Measurements from ENCODE around the gene ZNF337. TPM values are rescaled to one million over a fixed set of nuclear protein-coding genes. Genes with fewer than 3 reads are reported as not detected.
A peak's percentile ranks its signal among the peaks of the same experiment; 100 is the strongest.
"Not testable (repeated sequence)": the region's sequence is repeated elsewhere in the genome, so short reads cannot be mapped to it uniquely, and the experiment has no call there.

ZNF337 gene
- total RNA-seq, 1 donor from 2014 or later, result 8.3 TPM

DNA sequence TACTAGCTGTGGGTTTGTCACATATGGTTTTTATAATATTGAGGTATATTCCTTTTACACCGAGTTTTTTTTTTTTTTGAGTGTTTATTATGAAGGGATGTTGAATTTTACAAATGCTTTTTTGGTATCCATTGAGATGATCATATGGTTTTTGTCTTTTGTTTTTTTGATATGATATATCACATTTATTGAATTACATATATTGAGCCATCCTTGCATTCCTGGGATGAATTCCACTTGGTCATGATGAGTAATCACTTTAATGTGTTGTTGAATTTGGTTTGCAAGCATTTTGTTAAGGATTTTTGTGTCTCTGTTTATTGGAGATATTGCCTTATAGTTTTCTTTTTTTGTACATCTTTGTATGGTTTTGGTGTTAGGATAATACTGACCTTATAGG, 3.3 kb upstream of the ZNF337 start:
- ATAC-seq (no peak), DNase-seq (no peak)
- intact Hi-C loops (cut with micrococcal nuclease), result no loop called here

DNA sequence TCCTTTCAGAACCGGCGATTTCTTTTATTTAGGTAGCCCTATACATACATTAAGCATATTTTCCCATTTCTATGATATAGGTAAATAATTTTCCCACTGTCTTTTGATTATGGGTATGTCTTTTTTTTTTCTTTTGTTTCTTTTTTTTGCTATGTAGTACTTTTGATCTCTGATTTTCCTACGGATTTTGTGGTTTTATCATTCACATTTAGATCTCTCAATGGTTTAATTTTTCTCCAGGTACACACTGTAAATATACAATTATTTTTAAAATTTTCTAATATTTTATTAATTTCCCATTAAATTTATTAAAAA, 436 bp upstream of the ZNF337 start:
- intact Hi-C loops (cut with micrococcal nuclease), result no loop called here
- ATAC-seq (no peak), DNase-seq (no peak)

DNA sequence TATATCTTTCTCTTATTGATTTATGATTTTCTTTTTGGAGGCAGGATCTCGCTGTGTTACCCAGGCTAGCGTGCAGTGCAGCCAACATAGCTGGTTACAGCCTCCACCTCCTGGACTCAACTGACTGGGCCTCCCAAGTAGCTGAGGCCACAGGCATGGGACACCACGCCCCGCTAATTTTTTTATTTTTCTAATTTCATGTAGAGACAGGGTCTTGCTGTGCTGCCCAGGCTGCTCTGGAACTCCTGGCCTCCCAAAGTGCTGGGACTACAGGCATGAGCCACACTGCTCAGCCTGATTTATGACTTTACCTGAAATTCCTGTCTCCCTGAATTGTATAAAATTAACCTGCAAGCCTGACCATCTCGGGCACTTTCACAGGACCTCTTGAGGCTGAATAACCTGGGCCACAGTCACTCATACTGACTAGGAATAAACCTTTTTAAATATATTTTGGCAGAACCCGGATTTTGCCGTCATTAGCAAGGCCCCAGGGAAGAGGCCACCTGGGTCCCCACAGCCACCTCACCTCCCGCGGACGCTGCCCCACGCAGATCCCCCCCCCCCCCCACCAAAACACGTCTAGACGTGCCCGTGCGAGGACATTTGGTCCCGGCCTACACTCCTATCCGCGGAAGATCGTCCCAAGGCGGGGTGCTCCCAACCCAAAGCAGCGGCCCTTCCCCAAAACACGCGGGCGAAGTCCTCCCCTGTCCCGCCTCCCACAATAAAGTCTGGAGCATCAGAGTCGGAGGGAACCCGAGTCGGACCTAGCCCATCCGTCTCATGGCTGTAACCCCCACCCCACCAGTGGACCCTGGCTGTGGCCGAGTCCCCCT, 902 bp downstream of the ZNF337 start:
- intact Hi-C loops (cut with micrococcal nuclease), result no loop called here
- no peak for DNase-seq
- peak; percentile 18 for ATAC-seq

DNA sequence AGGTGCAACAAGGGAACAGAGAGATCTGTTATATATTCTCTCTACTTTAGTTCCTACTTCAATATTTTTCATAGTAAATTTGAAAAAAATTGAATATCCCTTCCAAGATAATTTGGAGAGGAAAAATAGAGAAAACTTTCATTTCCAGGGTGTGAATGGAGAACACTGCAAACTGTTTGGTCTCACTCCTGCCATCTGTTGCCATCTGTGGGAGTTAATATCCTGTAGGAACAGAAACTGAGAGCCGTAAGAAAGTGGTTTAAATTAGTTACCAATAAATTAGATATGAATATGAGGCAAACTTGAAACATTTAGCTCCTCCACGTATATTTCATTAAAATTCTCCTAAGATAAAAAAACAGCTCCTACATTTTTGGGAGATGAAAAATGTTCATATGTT, 4.2 kb downstream of the ZNF337 start:
- no peak for DNase-seq
- ATAC-seq, result no peak
- intact Hi-C loops (cut with micrococcal nuclease), result no loop called here

DNA sequence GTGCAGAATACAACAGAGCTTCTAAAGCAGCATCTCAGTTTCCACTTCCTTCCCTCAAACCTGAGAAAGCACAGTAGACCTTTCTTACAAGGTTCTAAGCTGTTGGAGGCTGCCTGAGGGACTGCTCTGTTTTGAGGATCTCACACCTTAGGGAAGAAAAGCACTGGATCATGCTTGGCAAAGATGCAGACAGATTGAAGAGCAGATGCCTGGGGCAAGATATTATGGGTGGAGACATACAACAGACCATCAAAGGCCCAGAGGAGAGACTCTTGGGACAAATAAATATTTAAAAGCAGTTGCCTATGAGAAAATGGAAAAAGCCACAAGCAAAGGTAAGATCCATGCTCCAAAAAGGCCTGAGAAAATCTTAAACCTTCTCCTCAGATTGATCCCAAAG, 6.2 kb downstream of the ZNF337 start:
- no peak for DNase-seq
- no peak for ATAC-seq
- intact Hi-C loops (cut with micrococcal nuclease), result no loop called here

DNA sequence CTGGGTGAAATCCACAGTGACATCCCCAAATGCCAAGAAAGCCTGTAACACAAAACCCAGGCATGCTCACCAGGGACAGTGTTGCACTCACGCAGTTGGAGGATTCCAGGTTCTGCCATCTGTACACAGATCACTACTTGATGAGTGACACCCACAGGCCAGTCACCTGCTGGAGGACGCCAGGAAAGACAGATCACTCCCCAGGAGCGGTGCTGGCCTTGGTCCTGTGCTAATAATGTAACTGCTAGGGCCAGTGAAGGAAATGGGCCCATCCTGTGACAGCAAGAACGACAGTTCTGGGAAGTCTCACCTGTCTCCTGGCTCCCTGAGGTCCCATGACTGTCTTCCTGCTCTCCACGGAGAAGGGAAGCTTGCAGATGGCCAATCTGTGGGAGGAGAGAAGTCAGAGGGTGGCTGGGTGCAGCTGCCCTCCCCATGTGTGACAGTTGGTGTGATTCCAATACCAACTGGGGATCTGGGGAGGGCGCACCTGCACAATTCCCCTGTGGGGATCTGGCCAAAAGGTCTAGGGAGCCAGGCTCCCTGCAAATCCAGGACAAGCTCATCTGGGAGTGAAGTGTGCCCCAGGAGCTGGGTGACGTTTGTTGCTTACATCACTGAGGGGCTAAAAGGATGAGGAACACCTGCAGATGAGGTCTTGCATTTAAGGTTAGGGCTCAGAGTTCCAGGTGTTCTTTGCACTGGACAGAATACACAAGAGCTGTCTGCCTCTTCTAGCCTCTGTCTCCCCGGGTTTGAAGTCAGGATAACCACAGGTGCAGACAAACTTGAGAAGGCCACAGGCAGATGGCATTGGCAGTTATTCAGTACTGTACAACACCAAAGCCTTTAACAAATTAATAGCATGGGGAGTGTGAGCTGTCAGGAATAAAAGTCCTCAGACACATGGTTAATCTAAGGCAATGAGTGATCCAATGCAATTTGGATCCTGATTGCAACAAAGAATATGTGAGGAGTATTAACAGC, 10.3 kb downstream of the ZNF337 start:
- no peak for DNase-seq
- intact Hi-C loops (cut with micrococcal nuclease), result no loop called here
- no peak for ATAC-seq

DNA sequence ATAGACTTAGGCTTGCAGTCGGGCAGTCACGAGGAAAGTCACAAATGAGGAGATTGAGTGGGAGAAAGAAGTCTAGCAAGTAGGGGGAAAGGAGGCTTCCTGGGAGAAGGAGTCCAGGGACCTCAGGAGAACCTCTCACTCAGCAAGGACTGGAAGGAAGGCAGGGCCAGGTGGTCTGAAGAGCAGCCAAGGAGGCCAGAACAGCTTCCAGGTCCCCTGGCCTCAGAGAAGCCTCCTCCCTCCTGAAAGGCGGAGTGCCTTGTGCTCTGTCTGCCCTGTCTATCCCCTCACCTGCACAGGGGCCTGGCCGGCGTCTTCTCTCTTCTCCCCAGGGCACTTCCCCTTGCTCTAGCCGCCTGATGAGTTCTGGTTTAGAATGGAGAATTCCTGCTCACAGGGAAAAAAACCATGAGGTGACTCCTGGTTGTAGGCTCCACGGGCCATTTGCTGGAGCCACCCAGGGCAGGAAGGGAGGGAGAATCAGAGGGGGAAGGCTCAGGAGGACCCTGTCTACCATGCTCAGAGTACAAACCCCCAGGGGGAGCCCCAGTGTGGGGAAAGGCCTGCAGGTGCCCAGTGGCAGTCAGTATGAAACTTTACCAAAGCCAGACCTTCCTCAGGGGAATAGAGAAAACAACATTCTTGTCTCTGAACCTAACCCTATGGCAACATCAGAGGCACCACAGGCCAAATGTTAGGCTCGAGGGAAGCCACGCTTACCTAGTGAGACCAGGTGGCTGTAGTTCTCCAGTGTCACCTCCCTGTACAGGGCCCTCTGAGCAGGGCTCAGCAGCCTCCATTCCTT, 11.2 kb downstream of the ZNF337 start:
- intact Hi-C loops (cut with micrococcal nuclease), result no loop called here
- ATAC-seq, result no peak
- DNase-seq, result no peak

DNA sequence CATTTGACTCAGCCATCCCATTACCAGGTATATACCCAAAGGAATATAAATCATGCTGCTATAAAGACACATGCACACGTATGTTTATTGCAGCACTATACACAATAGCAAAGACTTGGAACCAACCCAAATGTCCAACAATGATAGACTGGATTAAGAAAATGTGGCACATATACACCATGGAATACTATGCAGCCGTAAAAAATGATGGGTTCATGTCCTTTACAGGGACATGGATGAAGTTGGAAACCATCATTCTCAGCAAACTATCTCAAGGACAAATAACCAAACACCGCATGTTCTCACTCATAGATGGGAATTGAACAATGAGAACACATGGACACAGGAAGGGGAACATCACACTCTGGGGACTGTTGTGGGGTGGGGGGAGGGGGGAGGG, 12.8 kb downstream of the ZNF337 start:
- DNase-seq; intact Hi-C loops (cut with micrococcal nuclease); ATAC-seq: not testable (repeated sequence)

DNA sequence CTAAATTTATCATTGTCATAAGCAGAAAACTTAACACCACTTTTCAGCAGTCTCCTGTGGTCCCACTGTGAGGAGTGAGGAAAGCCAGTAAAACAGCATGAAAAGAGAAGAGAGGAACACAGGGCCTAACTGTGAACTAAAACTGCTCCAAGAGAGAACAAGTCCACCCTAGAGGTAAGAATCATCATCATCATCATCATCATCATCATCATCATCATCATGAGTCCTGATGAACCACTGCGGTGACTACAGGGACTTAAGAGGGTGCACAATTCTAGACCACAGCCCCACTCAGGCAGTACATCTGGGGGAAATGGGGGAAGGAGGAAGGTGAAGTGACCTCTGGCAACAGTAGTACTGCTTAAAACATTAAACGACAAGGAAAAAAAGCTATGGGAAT, 13.6 kb downstream of the ZNF337 start:
- intact Hi-C loops (cut with micrococcal nuclease), result no loop called here
- ATAC-seq, result no peak
- DNase-seq, result no peak

DNA sequence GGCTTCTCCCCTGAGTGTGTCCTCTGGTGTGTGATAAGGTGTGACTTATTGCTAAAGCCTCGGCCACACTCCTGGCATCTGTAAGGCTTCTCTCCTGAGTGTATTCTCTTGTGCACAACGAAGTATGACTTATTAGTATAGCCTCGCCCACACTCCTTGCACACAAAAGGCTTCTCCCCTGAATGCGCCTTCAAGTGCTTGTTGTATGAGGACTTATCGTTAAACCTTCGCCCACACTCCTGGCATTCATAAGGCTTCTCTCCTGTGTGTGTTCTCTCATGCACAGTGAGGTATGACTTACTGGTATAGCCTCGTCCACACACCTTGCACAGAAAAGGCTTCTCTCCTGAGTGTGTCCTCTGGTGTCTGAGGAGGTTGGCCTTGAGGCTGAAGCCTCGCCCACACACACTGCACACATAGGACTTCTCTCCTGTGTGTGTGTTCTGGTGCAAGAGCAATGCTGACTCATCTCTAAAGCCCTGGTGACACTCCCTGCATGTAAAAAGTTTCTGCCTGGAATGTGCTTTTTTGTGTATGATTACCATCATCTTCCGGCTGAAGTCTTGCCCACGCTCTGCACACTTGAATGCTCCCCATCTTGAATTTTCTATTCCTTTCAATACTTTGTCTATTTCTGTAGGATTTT, 20.4 kb downstream of the ZNF337 start:
- intact Hi-C loops (cut with micrococcal nuclease), result no loop called here
- no peak for ATAC-seq

DNA sequence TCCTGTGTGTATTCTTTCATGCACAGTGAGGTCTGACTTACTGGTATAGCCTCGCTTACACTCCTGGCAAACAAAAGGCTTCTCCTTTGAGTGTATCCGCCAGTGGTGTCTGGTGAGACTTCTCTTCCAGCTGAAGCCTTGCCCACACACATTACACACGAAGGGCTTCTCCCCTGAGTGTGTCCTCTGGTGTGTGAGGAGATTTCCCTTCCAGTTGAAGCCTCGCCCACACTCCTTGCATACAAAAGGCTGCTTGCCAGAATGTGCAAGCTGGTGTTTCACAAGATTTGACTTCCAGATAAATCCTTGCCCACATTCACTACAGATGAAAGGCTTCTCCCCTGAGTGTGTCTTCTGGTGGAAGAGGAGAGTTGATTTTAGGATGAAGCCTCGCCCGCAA, 21.5 kb downstream of the ZNF337 start:
- DNase-seq (no peak), ATAC-seq (no peak)
- intact Hi-C loops (cut with micrococcal nuclease), result no loop called here

More for the DNA sequence above, 20.4 kb downstream of the ZNF337 start:
- DNase-seq, result no peak

DNA sequence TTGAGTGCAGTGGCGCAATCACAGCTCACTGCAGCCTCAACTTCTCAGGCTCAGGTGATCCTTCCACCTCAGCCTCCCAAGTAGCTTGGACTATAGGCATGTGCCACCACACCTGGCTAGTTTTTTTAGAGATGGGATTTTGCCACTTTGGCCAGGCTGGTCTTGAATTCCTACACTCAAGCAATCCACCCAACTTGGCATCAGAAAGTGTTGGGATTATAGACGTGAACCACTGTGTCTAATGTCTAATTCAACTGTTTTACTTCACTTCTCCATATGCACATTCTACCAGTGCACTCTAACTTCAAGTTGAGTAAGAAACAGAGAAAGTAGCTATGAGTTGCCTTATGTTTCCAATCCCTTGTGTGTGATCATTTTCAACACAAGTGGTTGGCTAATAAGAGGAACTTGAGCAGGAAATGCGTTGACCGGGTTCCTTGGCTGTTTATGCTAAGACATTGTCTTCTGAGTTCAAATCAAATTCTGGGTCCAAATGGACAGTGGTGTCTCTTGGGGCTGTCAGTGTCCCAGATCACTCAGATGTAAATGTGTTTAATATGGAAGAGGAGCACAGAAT, 23.9 kb downstream of the ZNF337 start:
- intact Hi-C loops (cut with micrococcal nuclease), result no loop called here
- ATAC-seq, result no peak
- no peak for DNase-seq

DNA sequence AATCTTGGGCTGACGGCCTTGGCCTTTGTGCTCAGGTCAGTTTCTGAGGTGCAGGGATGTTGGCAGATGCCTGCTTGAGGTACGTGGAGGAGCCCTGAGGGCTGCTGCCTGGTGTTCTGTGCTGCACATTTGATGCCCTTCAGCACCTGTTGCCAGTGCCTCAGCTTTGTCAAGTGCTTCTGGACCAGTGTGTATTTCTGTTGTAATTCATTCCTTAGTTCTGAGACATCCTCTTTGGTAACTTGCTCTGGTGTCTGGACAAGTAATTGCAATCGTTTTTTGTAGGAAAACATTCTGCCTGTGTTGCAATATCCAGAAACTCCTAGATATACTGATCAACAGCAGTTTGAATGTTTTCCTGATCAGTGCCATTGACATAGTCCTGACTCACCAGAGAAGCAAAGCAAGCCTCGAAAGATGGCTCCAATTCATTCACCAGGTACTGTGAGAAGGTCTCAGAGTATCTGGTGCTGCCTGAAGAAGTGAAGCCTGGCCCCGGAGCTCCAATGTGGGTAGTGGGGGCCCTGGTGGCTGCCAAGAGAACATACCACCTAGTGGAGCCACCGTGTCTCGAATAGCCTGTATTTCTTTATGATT, 26.7 kb downstream of the ZNF337 start:
- DNase-seq (no peak), ATAC-seq (no peak)
- intact Hi-C loops (cut with micrococcal nuclease), result no loop called here

DNA sequence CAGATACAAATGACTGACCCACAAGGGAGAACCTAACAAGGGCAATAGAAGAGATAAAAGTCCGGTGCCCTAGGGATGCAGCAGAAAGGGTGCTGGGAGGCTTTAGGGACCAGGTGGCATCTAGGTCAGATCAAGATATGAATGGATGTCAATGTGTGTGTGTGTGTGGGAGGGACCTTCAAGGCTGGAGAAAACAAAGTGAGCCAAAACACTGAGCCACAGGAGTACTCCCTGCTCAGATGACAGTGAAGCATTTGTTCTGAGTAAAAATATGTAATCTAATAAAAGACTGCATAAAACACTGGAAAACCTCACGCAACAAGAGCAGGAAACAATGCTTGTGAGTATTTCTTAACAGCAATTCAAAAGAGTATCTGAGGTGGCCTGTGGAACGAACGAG, 28.2 kb downstream of the ZNF337 start:
- DNase-seq (no peak), ATAC-seq (no peak)
- intact Hi-C loops (cut with micrococcal nuclease), result no loop called here

DNA sequence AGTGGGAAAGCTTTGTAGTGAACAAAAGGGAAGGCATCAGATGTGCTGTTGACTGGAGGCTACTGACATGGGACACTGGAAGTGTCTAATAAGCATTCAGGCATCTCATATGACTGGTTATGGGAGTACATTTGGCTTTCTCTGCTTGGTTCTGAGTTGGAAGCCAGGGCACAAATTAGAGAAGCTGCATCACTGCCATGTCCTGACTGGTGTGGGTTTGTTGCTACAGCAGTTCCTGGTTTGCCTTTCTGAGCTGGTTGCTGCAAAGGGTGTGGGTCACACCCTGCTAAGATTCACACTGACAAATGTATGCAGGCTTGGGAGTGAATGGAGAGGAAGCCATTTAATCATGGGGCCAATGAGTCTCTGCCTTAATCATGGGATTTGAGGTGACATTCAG, 36.7 kb downstream of the ZNF337 start:
- ATAC-seq (no peak), DNase-seq (no peak)
- intact Hi-C loops (cut with micrococcal nuclease), result no loop called here

DNA sequence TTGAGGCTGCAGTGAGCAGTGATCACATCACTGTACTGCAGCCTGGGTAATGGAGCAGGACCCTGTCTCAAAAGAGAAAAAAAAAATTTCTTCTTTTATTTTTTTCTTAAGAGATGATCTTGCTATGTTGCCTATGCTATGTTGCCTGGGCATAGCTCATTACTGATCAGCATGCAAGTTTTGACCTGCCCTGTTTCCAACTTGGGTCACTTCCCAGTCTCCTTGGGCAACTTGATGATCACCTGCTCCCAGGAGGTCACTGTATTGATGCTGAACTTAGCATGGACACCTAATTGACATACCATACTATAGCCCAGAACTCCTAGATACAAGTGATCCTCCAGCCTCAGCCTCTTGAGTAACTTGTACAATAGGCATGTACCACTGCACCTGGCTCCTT, 42.2 kb downstream of the ZNF337 start:
- ATAC-seq (no peak), DNase-seq (no peak)
- intact Hi-C loops (cut with micrococcal nuclease), result no loop called here

DNA sequence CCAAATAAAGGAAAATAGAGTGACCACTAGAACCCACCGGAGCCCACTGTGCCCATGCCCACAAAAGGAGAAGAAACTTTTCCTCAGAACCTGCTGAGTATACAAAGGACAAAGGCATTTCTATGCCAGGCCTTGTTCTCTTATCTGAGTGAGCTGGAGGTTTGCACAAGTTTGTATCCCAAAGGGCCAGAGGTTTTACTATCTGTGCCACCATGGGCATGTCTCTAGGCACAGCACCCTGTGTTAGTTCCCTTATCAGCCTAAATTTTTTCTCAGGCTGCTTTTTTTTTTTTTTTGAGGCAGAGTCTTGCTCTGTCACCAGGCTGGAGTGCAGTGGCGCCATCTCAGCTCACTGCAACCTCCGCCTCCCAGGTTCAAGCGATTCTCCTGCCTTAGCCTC, 43.8 kb downstream of the ZNF337 start:
- intact Hi-C loops (cut with micrococcal nuclease); DNase-seq; ATAC-seq: not testable (repeated sequence)

DNA sequence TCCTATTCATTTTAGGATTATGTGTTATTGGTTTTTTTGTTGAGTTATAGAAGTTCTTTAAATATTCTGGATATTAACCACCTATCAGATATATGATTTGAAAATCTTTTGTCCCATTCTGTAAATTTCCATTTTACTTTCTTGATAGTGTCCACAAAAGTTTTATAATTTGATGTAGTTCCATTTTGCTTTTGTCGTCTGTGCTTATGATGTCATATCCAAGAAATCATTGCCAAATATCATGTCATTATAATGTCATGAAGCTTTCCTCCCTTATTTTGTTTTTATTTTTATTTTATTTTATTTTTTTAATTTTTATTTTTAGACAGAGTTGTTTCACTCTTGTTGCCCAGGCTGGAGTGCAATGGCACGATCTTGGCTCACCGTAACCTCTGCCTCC, 51.8 kb downstream of the ZNF337 start:
- intact Hi-C loops (cut with micrococcal nuclease), result no loop called here
- ATAC-seq, result no peak

More for the DNA sequence above, 51.8 kb downstream of the ZNF337 start:
- no peak for DNase-seq

Data from left ventricle myocardium superior (tissue), 1 donor.